ENCODE data around the gene PHYKPL.
A peak's percentile ranks its signal among the peaks of the same experiment; 100 is the strongest.

Gene PHYKPL

GRCh38 chr5:178247481-178248456 is 15.2 kb upstream of the PHYKPL start:
- no peaks in the 10 kb centered on the region for H3K79me2 ChIP-seq (ENCODE audit: insufficient read depth, low read length)
- no peaks in the 10 kb centered on the region for H3K27me3 ChIP-seq (ENCODE audit: insufficient read depth, low read length, poor library complexity)
- H3K9ac ChIP-seq (ENCODE audit: low read depth, low read length): no peak overlapping the region
- H3K27ac ChIP-seq (ENCODE audit: low read length): no peak overlapping the region
- H3K4me2 ChIP-seq (ENCODE audit: insufficient read depth, low read length): no peak overlapping the region
- no peak for TF ChIP-seq EZH2 (IDR thresholded peaks at IDR 0.05; ENCODE audit: borderline replicate concordance, low read depth, low read length, severe bottlenecking)
- TF ChIP-seq, protein P1, sequence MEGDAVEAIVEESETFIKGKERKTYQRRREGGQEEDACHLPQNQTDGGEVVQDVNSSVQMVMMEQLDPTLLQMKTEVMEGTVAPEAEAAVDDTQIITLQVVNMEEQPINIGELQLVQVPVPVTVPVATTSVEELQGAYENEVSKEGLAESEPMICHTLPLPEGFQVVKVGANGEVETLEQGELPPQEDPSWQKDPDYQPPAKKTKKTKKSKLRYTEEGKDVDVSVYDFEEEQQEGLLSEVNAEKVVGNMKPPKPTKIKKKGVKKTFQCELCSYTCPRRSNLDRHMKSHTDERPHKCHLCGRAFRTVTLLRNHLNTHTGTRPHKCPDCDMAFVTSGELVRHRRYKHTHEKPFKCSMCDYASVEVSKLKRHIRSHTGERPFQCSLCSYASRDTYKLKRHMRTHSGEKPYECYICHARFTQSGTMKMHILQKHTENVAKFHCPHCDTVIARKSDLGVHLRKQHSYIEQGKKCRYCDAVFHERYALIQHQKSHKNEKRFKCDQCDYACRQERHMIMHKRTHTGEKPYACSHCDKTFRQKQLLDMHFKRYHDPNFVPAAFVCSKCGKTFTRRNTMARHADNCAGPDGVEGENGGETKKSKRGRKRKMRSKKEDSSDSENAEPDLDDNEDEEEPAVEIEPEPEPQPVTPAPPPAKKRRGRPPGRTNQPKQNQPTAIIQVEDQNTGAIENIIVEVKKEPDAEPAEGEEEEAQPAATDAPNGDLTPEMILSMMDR (IDR thresholded peaks at IDR 0.05; ENCODE audit: borderline replicate concordance, extremely low read depth, low read length, poor library complexity, severe bottlenecking): no peak
- no peaks in the 10 kb centered on the region for H4K20me1 ChIP-seq (ENCODE audit: insufficient read depth, low read length)
- H3K4me3 ChIP-seq (ENCODE audit: low read depth in 1 of 2, low read length in 2 of 2): no peak overlapping the region
- no peak for DNase-seq
- no peaks in the 10 kb centered on the region for H3K9me3 ChIP-seq (ENCODE audit: insufficient read depth, low read length, severe bottlenecking)
- H2AFZ ChIP-seq (ENCODE audit: low read depth, low read length): no peak overlapping the region
- no peaks in the 10 kb centered on the region for H3K4me1 ChIP-seq (ENCODE audit: insufficient read depth, low read length)
- no peaks in the 10 kb centered on the region for H3K36me3 ChIP-seq (ENCODE audit: insufficient read depth, low read length)
- peak; percentile 54 for ATAC-seq (ENCODE audit: insufficient read depth, low read depth)

DNA sequence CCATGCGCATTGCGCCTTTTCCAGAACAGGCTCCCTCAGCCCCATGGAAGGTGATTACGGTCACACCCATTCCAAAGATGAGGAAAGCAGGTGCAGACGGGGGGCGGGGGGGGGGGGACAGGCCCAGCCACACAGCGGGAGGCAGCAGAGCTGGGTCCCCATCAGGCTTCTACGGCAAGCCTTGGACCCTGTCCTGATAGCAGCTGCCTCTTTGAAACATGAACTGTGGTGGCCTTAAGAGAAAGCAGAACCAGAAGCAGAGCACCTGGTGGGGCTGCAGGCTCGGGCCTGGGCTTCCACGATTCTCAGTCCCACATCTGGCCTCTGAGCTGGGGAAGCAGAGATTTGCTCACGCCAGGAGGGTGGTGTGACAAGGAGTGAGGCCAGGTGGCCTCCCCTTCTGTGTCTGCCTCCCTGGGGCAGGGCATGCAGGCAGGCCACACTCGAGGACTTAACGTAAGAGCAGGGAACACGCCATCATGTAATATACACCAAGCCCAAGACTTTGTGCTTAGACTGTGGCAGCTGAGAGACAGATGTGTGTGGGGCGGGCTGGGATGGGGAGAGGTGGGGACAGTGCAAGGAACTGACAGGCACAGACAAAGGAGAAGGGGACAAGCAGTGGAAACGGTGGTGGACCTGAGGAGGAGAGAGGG is 14.2 kb upstream of the PHYKPL start:
- Histone ChIP-seq H3K27ac (ENCODE audit: low read length) (no peak overlapping the region), H4K20me1 (ENCODE audit: insufficient read depth, low read length) (no peaks in the 10 kb centered on the region), H3K9me3 (ENCODE audit: insufficient read depth, low read length, severe bottlenecking) (no peaks in the 10 kb centered on the region), H2AFZ (ENCODE audit: low read depth, low read length) (no peak overlapping the region), H3K4me1 (ENCODE audit: insufficient read depth, low read length) (peaks cover under 1% of the 10 kb centered on the region; the same call in 1 of the 2 replicates), H3K4me3 (ENCODE audit: low read depth in 1 of 2, low read length in 2 of 2) (no peak overlapping the region), H3K36me3 (ENCODE audit: insufficient read depth, low read length) (no peaks in the 10 kb centered on the region), H3K4me2 (ENCODE audit: insufficient read depth, low read length) (no peak overlapping the region), H3K27me3 (ENCODE audit: insufficient read depth, low read length, poor library complexity) (no peaks in the 10 kb centered on the region), H3K9ac (ENCODE audit: low read depth, low read length) (no peak overlapping the region), H3K79me2 (ENCODE audit: insufficient read depth, low read length) (no peaks in the 10 kb centered on the region)
- no peak for ATAC-seq (ENCODE audit: insufficient read depth, low read depth)
- TF ChIP-seq, protein P1 (IDR thresholded peaks at IDR 0.05; ENCODE audit: borderline replicate concordance, extremely low read depth, low read length, poor library complexity, severe bottlenecking): no peak
- TF ChIP-seq EZH2 (IDR thresholded peaks at IDR 0.05; ENCODE audit: borderline replicate concordance, low read depth, low read length, severe bottlenecking): no peak
- no peak for DNase-seq

- H3K79me2 ChIP-seq (ENCODE audit: insufficient read depth, low read length): no peaks in the 10 kb centered on the region
- DNase-seq (no peak), ATAC-seq (ENCODE audit: insufficient read depth, low read depth) (no peak)
- no peak overlapping the region for H2AFZ ChIP-seq (ENCODE audit: low read depth, low read length)
- H3K9ac ChIP-seq (ENCODE audit: low read depth, low read length): no peak overlapping the region
- no peaks in the 10 kb centered on the region for H4K20me1 ChIP-seq (ENCODE audit: insufficient read depth, low read length)
- H3K4me3 ChIP-seq (ENCODE audit: low read depth in 1 of 2, low read length in 2 of 2): no peak overlapping the region
- no peaks in the 10 kb centered on the region for H3K27me3 ChIP-seq (ENCODE audit: insufficient read depth, low read length, poor library complexity)
- peaks cover 11% of the 10 kb centered on the region for H3K4me1 ChIP-seq (ENCODE audit: insufficient read depth, low read length)
- no peaks in the 10 kb centered on the region for H3K36me3 ChIP-seq (ENCODE audit: insufficient read depth, low read length)
- no peak for TF ChIP-seq EZH2 (IDR thresholded peaks at IDR 0.05; ENCODE audit: borderline replicate concordance, low read depth, low read length, severe bottlenecking)
- TF ChIP-seq, protein P1 (IDR thresholded peaks at IDR 0.05; ENCODE audit: borderline replicate concordance, extremely low read depth, low read length, poor library complexity, severe bottlenecking): no peak
- H3K4me2 ChIP-seq (ENCODE audit: insufficient read depth, low read length): no peak overlapping the region
- H3K9me3 ChIP-seq (ENCODE audit: insufficient read depth, low read length, severe bottlenecking): no peaks in the 10 kb centered on the region
- H3K27ac ChIP-seq (ENCODE audit: low read length): no peak overlapping the region
Observed at GRCh38 chr5:178245389-178245788, 12.8 kb upstream of the PHYKPL start.
